ENCODE data around the gene DDX41.
"Not testable (repeated sequence)": the region's sequence is repeated elsewhere in the genome, so short reads cannot be mapped to it uniquely, and the experiment has no call there.

Gene DDX41

GRCh38 chr5:177516601-177517568 lies at the start of gene DDX41:
TSS of gene DDX41 (minus strand) at chr5:177516961. CDS start at chr5:177516945, 16 bp downstream.
- Histone ChIP-seq H3K4me3 (ENCODE audit: low read depth, low read length) (peak within 1 kb of the TSS; percentile 93), H3K9me3 (ENCODE audit: control insufficient read depth, insufficient read depth, low read length) (no peaks in the 10 kb centered on the region), H3K36me3 (ENCODE audit: control insufficient read depth, insufficient read depth, low read length) (peaks cover 71% of the 10 kb centered on the region), H3K4me1 (ENCODE audit: control insufficient read depth, insufficient read depth, low read length) (0 out of 2 replicates have a peak, but pooled peaks cover 5% of the 10 kb centered on the region), H3K27me3 (ENCODE audit: control insufficient read depth, insufficient read depth, low read length) (no peaks in the 10 kb centered on the region), H3K27ac (ENCODE audit: low read depth, low read length) (peak within 1 kb of the TSS; percentile 83), H3K9ac (ENCODE audit: low read depth, low read length) (peak within 1 kb of the TSS; percentile 86)

- Histone ChIP-seq H3K9ac (ENCODE audit: low read depth, low read length) (no peak overlapping the region), H3K36me3 (ENCODE audit: control insufficient read depth, insufficient read depth, low read length) (no peaks in the 10 kb centered on the region), H3K27me3 (ENCODE audit: control insufficient read depth, insufficient read depth, low read length) (no peaks in the 10 kb centered on the region), H3K9me3 (ENCODE audit: control insufficient read depth, insufficient read depth, low read length) (peaks cover 7% of the 10 kb centered on the region; the same call in 1 of the 2 replicates), H3K4me3 (ENCODE audit: low read depth, low read length) (no peak overlapping the region), H3K27ac (ENCODE audit: low read depth, low read length) (no peak overlapping the region), H3K4me1 (ENCODE audit: control insufficient read depth, insufficient read depth, low read length) (no peaks in the 10 kb centered on the region)
These were observed 48.3 kb upstream of the DDX41 start for GRCh38 chr5:177565046-177565445.

DNA sequence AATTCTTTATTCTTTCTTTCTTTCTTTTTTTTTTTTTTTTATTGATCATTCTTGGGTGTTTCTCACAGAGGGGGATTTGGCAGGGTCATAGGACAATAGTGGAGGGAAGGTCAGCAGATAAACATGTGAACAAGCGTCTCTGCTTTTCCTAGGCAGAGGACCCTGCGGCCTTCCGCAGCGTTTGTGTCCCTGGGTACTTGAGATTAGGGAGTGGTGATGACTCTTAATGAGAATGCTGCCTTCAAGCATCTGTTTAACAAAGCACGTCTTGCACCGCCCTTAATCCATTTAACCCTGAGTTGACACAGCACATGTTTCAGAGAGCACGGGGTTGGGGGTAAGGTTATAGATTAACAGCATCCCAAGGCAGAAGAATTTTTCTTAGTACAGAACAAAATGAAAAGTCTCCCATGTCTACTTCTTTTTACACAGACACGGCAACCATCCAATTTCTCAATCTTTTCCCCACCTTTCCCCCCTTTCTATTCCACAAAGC lies 42.7 kb upstream of the DDX41 start:
- not testable (repeated sequence) for H3K4me1 ChIP-seq (ENCODE audit: control insufficient read depth, insufficient read depth, low read length); H3K9me3 ChIP-seq (ENCODE audit: control insufficient read depth, insufficient read depth, low read length); H3K36me3 ChIP-seq (ENCODE audit: control insufficient read depth, insufficient read depth, low read length); H3K4me3 ChIP-seq (ENCODE audit: low read depth, low read length); H3K27ac ChIP-seq (ENCODE audit: low read depth, low read length); H3K27me3 ChIP-seq (ENCODE audit: control insufficient read depth, insufficient read depth, low read length); H3K9ac ChIP-seq (ENCODE audit: low read depth, low read length)

GRCh38 chr5:177557796-177558195 lies 41.0 kb upstream of the DDX41 start:
- peaks cover 7% of the 10 kb centered on the region; the same call in 1 of the 2 replicates for H3K9me3 ChIP-seq (ENCODE audit: control insufficient read depth, insufficient read depth, low read length)
- H3K9ac ChIP-seq (ENCODE audit: low read depth, low read length) = no peak overlapping the region
- peaks cover 14% of the 10 kb centered on the region for H3K4me1 ChIP-seq (ENCODE audit: control insufficient read depth, insufficient read depth, low read length)
- H3K27me3 ChIP-seq (ENCODE audit: control insufficient read depth, insufficient read depth, low read length) = no peaks in the 10 kb centered on the region
- peaks cover 4% of the 10 kb centered on the region; the same call in 1 of the 2 replicates for H3K36me3 ChIP-seq (ENCODE audit: control insufficient read depth, insufficient read depth, low read length)
- H3K27ac ChIP-seq (ENCODE audit: low read depth, low read length) = no peak overlapping the region
- no peak overlapping the region for H3K4me3 ChIP-seq (ENCODE audit: low read depth, low read length)

GRCh38 chr5:177557041-177557647 lies 40.4 kb upstream of the DDX41 start:
- H3K27me3 ChIP-seq (ENCODE audit: control insufficient read depth, insufficient read depth, low read length) = no peaks in the 10 kb centered on the region
- peaks cover 2% of the 10 kb centered on the region; the same call in 1 of the 2 replicates for H3K9me3 ChIP-seq (ENCODE audit: control insufficient read depth, insufficient read depth, low read length)
- peaks cover 10% of the 10 kb centered on the region for H3K36me3 ChIP-seq (ENCODE audit: control insufficient read depth, insufficient read depth, low read length)
- H3K9ac ChIP-seq (ENCODE audit: low read depth, low read length) = no peak overlapping the region
- H3K27ac ChIP-seq (ENCODE audit: low read depth, low read length) = no peak overlapping the region
- H3K4me3 ChIP-seq (ENCODE audit: low read depth, low read length) = no peak overlapping the region
- peaks cover 16% of the 10 kb centered on the region for H3K4me1 ChIP-seq (ENCODE audit: control insufficient read depth, insufficient read depth, low read length)

DNA sequence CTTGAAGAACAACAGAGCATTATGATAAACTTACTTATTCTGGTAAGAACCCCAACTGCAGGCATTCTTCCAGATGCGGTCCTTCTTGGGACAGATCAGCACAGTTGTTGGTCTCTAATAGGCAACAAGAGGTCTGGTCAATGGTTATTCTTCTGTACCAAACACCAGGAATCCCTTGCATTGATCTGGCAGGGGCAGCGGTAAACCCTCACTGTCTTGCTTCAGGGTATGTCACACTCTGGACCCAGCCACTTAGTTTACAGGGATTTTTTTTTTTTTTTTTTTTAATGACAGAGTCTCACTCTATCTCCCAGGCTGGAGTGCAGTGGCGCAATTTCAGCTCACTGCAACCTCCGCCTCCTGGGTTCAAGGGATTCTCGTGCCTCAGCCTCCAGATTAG lies 38.9 kb upstream of the DDX41 start:
- no peak overlapping the region for H3K9ac ChIP-seq (ENCODE audit: low read depth, low read length)
- no peak overlapping the region for H3K27ac ChIP-seq (ENCODE audit: low read depth, low read length)
- peaks cover 25% of the 10 kb centered on the region for H3K36me3 ChIP-seq (ENCODE audit: control insufficient read depth, insufficient read depth, low read length)
- no peaks in the 10 kb centered on the region for H3K9me3 ChIP-seq (ENCODE audit: control insufficient read depth, insufficient read depth, low read length)
- H3K4me1 ChIP-seq (ENCODE audit: control insufficient read depth, insufficient read depth, low read length) = peaks cover 16% of the 10 kb centered on the region
- H3K4me3 ChIP-seq (ENCODE audit: low read depth, low read length) = no peak overlapping the region
- no peaks in the 10 kb centered on the region for H3K27me3 ChIP-seq (ENCODE audit: control insufficient read depth, insufficient read depth, low read length)

GRCh38 chr5:177555228-177555627 lies 38.5 kb upstream of the DDX41 start:
- no peaks in the 10 kb centered on the region for H3K9me3 ChIP-seq (ENCODE audit: control insufficient read depth, insufficient read depth, low read length)
- no peak overlapping the region for H3K27ac ChIP-seq (ENCODE audit: low read depth, low read length)
- no peak overlapping the region for H3K9ac ChIP-seq (ENCODE audit: low read depth, low read length)
- no peaks in the 10 kb centered on the region for H3K27me3 ChIP-seq (ENCODE audit: control insufficient read depth, insufficient read depth, low read length)
- H3K36me3 ChIP-seq (ENCODE audit: control insufficient read depth, insufficient read depth, low read length) = peaks cover 29% of the 10 kb centered on the region
- peaks cover 16% of the 10 kb centered on the region for H3K4me1 ChIP-seq (ENCODE audit: control insufficient read depth, insufficient read depth, low read length)
- peak overlapping the region; percentile 63; the same call in 1 of the 2 replicates for H3K4me3 ChIP-seq (ENCODE audit: low read depth, low read length)

GRCh38 chr5:177554474-177555111 lies 37.8 kb upstream of the DDX41 start, which contains the start of gene FAM193B:
TSS of gene FAM193B (minus strand) at chr5:177554563. CDS start at chr5:177554458, 105 bp downstream.
- peak within 1 kb of the TSS; percentile 68 for H3K27ac ChIP-seq (ENCODE audit: low read depth, low read length)
- peaks cover 16% of the 10 kb centered on the region for H3K4me1 ChIP-seq (ENCODE audit: control insufficient read depth, insufficient read depth, low read length)
- H3K36me3 ChIP-seq (ENCODE audit: control insufficient read depth, insufficient read depth, low read length) = peaks cover 29% of the 10 kb centered on the region
- peak within 1 kb of the TSS; percentile 89 for H3K4me3 ChIP-seq (ENCODE audit: low read depth, low read length)
- no peaks in the 10 kb centered on the region for H3K9me3 ChIP-seq (ENCODE audit: control insufficient read depth, insufficient read depth, low read length)
- H3K9ac ChIP-seq (ENCODE audit: low read depth, low read length) = peak within 1 kb of the TSS; percentile 70
- no peaks in the 10 kb centered on the region for H3K27me3 ChIP-seq (ENCODE audit: control insufficient read depth, insufficient read depth, low read length)

GRCh38 chr5:177553671-177554429 lies 37.1 kb upstream of the DDX41 start:
- Histone ChIP-seq H3K27me3 (ENCODE audit: control insufficient read depth, insufficient read depth, low read length) (no peaks in the 10 kb centered on the region), H3K9me3 (ENCODE audit: control insufficient read depth, insufficient read depth, low read length) (no peaks in the 10 kb centered on the region), H3K27ac (ENCODE audit: low read depth, low read length) (peak overlapping the region; percentile 68), H3K9ac (ENCODE audit: low read depth, low read length) (peak overlapping the region; percentile 70), H3K4me3 (ENCODE audit: low read depth, low read length) (peak overlapping the region; percentile 89), H3K4me1 (ENCODE audit: control insufficient read depth, insufficient read depth, low read length) (peaks cover 16% of the 10 kb centered on the region), H3K36me3 (ENCODE audit: control insufficient read depth, insufficient read depth, low read length) (peaks cover 29% of the 10 kb centered on the region)

DNA sequence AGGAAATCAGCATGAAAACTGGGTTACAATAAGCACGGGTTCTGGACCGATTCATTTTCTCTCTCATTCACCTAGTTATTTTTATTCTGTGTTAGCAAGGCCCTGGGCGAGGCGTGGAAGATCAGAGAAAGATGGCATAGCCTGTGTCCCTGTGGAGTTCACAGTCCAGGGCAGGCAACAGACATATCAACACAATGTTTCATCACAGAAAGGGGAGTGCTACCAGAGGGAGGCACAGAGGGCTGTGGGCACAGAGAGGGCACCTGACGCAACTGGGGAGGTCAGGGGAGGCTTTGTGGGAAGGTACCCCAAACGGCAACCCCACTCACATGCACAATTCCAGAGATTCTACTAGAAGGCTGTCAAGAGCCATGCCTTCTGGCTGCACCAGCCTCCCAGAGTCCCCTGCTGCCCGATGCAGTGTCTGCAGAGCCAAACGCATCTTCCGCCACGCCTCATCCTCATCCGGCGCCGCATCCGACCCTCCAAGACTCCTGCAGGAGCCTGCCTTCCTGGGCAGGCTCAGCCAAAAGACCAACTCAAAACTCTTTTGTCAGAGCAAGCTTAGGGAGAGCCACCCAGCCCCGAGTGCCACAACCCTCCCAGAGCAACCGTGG lies 36.2 kb upstream of the DDX41 start:
- Histone ChIP-seq H3K27ac (ENCODE audit: low read depth, low read length) (no peak overlapping the region), H3K4me1 (ENCODE audit: control insufficient read depth, insufficient read depth, low read length) (peaks cover 16% of the 10 kb centered on the region), H3K4me3 (ENCODE audit: low read depth, low read length) (peak overlapping the region; percentile 89), H3K9ac (ENCODE audit: low read depth, low read length) (no peak overlapping the region), H3K27me3 (ENCODE audit: control insufficient read depth, insufficient read depth, low read length) (no peaks in the 10 kb centered on the region), H3K9me3 (ENCODE audit: control insufficient read depth, insufficient read depth, low read length) (no peaks in the 10 kb centered on the region), H3K36me3 (ENCODE audit: control insufficient read depth, insufficient read depth, low read length) (peaks cover 29% of the 10 kb centered on the region)
